Tibial nerve (tissue), 3 donors: ENCODE results near the gene C10orf71.

Source experiments
- POLR2A ChIP-seq, 2 donors: fragments of 450-650 bp; IDR thresholded peaks; one replicate each; pipeline ENCODE4 v1.6.1; 2017; ENCODE audit warnings: antibody characterized with exemption in 2 of 2, mild to moderate bottlenecking in 2 of 2, moderate library complexity in 2 of 2
- TF ChIP-seq, protein P1 (sequence below), 5 experiments: fragments of 200-600 bp in 3 of 5; fragments of 450-650 bp in 2 of 5; sonication (generic) in 3 of 5; IDR thresholded peaks; one replicate each; pipeline ENCODE4 v1.5.1; 2016 to 2019; ENCODE audit warnings: antibody characterized with exemption in 5 of 5, mild to moderate bottlenecking in 3 of 5, moderate library complexity in 2 of 5

DNA sequence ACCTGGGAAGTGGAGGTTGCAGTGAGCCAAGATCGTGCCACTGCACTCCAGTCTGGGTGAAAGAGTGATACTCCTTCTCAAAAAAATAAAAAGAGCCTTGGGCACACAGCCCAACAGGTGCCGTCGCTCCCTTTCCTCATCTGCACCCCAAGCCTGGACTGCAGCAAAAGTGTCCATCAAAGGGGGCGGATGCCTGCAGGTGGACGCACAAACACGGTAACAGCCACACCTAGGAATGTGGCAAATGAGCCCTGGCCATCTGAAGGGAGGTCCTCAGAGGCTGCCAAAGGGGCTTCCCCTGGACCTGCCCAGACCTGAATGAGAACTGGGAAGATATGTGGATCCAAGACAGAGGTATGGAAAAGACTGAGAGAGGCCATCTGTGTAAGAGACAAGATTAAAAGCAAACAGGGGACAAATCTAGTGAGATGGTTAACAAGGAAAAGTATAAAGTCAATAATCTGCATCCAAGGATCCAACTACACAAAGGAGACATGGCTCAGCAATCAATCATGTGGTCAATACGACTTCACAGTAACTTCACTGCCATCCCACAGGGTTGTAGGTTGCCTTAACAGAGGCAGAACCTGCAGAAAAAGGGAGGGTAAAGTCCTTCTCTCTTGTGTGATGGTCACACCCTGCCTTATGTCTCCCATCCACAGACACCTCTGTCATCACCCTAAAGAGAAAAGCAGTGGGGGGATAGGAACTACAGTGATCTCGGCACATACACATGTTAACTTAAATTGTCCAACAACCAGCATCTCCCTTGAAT, 71.5 kb downstream of the C10orf71 start:
- TF ChIP-seq, protein P1, sequence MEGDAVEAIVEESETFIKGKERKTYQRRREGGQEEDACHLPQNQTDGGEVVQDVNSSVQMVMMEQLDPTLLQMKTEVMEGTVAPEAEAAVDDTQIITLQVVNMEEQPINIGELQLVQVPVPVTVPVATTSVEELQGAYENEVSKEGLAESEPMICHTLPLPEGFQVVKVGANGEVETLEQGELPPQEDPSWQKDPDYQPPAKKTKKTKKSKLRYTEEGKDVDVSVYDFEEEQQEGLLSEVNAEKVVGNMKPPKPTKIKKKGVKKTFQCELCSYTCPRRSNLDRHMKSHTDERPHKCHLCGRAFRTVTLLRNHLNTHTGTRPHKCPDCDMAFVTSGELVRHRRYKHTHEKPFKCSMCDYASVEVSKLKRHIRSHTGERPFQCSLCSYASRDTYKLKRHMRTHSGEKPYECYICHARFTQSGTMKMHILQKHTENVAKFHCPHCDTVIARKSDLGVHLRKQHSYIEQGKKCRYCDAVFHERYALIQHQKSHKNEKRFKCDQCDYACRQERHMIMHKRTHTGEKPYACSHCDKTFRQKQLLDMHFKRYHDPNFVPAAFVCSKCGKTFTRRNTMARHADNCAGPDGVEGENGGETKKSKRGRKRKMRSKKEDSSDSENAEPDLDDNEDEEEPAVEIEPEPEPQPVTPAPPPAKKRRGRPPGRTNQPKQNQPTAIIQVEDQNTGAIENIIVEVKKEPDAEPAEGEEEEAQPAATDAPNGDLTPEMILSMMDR (IDR thresholded peaks at IDR 0.05) = no peak
- no peak for TF ChIP-seq POLR2A (IDR thresholded peaks at IDR 0.05)
